Myocyte (in vitro differentiated cells): ENCODE measurements around the gene ASF1B. TPM values are rescaled to one million over a fixed set of nuclear protein-coding genes. Genes with fewer than 3 reads are reported as not detected.
A peak's percentile ranks its signal among the peaks of the same experiment; 100 is the strongest.

Experiments
- DNase-seq: peaks from one replicate; pipeline ENCODE4 v3.0.0-alpha.2; 2012; ENCODE audit warnings: low read depth
- total RNA-seq: library from RNA; depleted of rRNA; stranded (reverse); fragments of >200 nt; gene quantifications from 2 replicates; pipeline ENCODE4 v1.2.3, GENCODE V29; 2014

The ASF1B gene
- total RNA-seq, 1 donor from 2014 or later: 0.67 TPM

- no peak for DNase-seq
These were observed 47.6 kb downstream of the ASF1B start for GRCh38 chr19:14088634-14089411.

- DNase-seq: no peak
These were observed 50.3 kb downstream of the ASF1B start for GRCh38 chr19:14086098-14086497.

- no peak for DNase-seq
These were observed 50.9 kb downstream of the ASF1B start, which contains the start of gene C19orf67 for GRCh38 chr19:14085309-14085995. Gene C19orf67, minus strand, starts transcription at chr19:14085783. Its CDS starts 156 bp downstream, at chr19:14085627.

- DNase-seq: no peak
These were observed 53.8 kb downstream of the ASF1B start for GRCh38 chr19:14082675-14082960.

- DNase-seq: peak; percentile 81
These were observed 54.4 kb downstream of the ASF1B start for GRCh38 chr19:14081797-14082674.

- peak; percentile 100 for DNase-seq
These were observed 55.2 kb downstream of the ASF1B start for GRCh38 chr19:14080887-14081796.

GRCh38 chr19:14078411-14078810, 58.0 kb downstream of the ASF1B start:
- no peak for DNase-seq

GRCh38 chr19:14073925-14074838, 62.2 kb downstream of the ASF1B start:
- DNase-seq: peak; percentile 30

- DNase-seq: peak; percentile 65
These were observed 63.0 kb downstream of the ASF1B start for GRCh38 chr19:14073261-14073924.

GRCh38 chr19:14072535-14073260, 63.7 kb downstream of the ASF1B start, which contains the start of gene MISP3:
Gene MISP3, plus strand, starts transcription at chr19:14072786. Its CDS starts 524 bp downstream, at chr19:14073310.
- DNase-seq: no peak

GRCh38 chr19:14070268-14071050, 65.9 kb downstream of the ASF1B start:
- DNase-seq: no peak

Other genes starting within 250 kb of the ASF1B start
- 0.43 and 1.0 TPM in 2 replicates for gene BRME1, start 230.5 kb downstream of the ASF1B start, total RNA-seq
- 15.9 and 23.7 TPM in 2 replicates for gene CC2D1A, start 230.4 kb downstream of the ASF1B start, total RNA-seq
- 2.0 and 5.6 TPM in 2 replicates for gene PODNL1, start 198.2 kb downstream of the ASF1B start, total RNA-seq
- 13.7 and 15.8 TPM in 2 replicates for gene DCAF15, start 184.1 kb downstream of the ASF1B start, total RNA-seq
- 2.0 and 2.5 TPM in 2 replicates for gene RFX1, start 130.3 kb downstream of the ASF1B start, total RNA-seq
- gene RLN3, start 108.4 kb downstream of the ASF1B start, total RNA-seq: not detected in 2 replicates
- 0.32 TPM in 1 of 2 replicates, not detected in the other for gene IL27RA, start 104.8 kb downstream of the ASF1B start, total RNA-seq
- not detected in 2 replicates for gene PALM3, start 74.5 kb downstream of the ASF1B start, total RNA-seq
- gene MISP3, start 63.8 kb downstream of the ASF1B start, total RNA-seq: 2.7 and 3.0 TPM in 2 replicates
- not detected in 2 replicates for gene C19orf67, start 50.8 kb downstream of the ASF1B start, total RNA-seq
- gene SAMD1, start 45.8 kb downstream of the ASF1B start, total RNA-seq: 25.9 and 41.0 TPM in 2 replicates
- 84.3 and 87.2 TPM in 2 replicates for gene PRKACA, start 18.8 kb downstream of the ASF1B start, total RNA-seq
- 1.1 and 1.8 TPM in 2 replicates for gene ADGRL1, start 69.6 kb upstream of the ASF1B start, total RNA-seq
- 32.5 and 85.6 TPM in 2 replicates for gene ADGRE5, start 244.9 kb upstream of the ASF1B start, total RNA-seq